Measurements from ENCODE around the gene BTG4. TPM values are rescaled to one million over a fixed set of nuclear protein-coding genes. Genes with fewer than 3 reads are reported as not detected.

Gene BTG4
- total and polyA plus RNA-seq, 7 donors = not detected

DNA sequence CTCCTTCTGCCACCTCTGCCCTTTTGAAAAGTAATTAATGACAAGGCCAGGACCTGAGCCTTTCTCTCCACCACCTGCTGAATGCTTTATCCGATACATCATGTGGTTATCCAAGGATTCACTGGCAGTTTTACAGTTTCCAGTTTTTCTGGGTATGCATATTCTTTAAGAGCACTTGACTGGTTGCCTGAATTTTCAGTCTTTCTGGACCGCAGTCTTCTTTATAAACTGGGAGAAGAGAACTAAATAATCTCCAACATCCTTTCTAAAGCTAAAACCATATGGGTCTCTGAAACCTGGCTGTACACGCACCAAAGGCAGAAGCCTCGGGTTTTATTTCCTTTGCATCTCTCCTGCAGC lies 65.1 kb downstream of the BTG4 start:
- intact Hi-C loops (cut with DNase I) = no loop called here
- 81 to 85% methylated on average over 4 of the region's 4 CpGs for WGBS, 2 donors

DNA sequence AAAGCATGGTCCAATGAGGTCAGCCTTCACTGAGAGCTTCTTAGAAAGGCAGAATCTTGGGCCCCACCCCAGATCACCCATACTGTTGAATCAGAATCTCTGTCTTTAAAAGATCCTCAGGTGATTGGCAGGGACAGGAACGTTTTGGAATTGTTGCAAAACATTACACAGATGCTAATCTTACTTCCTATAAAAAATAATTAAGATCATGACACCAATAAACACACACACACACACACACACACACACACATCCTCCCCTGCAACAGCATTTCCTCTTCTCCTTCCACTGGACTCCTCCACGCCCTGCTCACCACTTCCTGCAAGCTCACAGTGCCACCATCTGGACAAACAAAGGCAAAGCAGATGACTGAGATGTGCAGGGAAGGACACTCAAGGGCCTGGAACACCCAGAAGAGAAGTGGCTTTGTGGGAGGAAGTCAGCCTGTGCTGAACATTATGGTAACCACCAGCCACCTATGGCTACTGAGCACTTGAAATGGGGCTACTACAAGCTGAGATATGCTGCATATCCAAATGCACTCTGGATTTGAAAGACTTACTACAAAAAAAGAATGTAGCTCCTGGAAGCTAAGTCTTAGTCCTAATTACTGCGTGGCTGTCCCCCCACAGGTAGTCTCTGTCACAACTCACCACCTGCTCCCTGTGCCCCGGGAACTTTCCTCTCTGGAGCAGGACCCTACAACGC lies 65.6 kb downstream of the BTG4 start:
- Histone ChIP-seq H3K27me3 (no peaks in the 10 kb centered on the region), H3K27ac (peak overlapping the region in 2 of 4 donors; percentile 22 to 37), H3K4me3 (no peak overlapping the region), H3K36me3 (no peaks in the 10 kb centered on the region), H3K9me3 (no peaks in the 10 kb centered on the region), H3K4me1 (peaks cover 0 to 9% (median 6%) of the 10 kb centered on the region in 4 donors)
- peak; percentile 90 for DNase-seq
- intact Hi-C loops (cut with DNase I) = loop anchor here (1.0 kb wide), 1 partner anchor 163 kb away; no protein-coding TSS in a partner anchor
- no peak for TF ChIP-seq POLR2AphosphoS5 (IDR thresholded peaks at IDR 0.05)
- TF ChIP-seq, protein P1, sequence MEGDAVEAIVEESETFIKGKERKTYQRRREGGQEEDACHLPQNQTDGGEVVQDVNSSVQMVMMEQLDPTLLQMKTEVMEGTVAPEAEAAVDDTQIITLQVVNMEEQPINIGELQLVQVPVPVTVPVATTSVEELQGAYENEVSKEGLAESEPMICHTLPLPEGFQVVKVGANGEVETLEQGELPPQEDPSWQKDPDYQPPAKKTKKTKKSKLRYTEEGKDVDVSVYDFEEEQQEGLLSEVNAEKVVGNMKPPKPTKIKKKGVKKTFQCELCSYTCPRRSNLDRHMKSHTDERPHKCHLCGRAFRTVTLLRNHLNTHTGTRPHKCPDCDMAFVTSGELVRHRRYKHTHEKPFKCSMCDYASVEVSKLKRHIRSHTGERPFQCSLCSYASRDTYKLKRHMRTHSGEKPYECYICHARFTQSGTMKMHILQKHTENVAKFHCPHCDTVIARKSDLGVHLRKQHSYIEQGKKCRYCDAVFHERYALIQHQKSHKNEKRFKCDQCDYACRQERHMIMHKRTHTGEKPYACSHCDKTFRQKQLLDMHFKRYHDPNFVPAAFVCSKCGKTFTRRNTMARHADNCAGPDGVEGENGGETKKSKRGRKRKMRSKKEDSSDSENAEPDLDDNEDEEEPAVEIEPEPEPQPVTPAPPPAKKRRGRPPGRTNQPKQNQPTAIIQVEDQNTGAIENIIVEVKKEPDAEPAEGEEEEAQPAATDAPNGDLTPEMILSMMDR (IDR thresholded peaks at IDR 0.05) = peak; percentile 81 to 99 (median 94)
- 36 to 46% methylated on average over 5 of the region's 5 CpGs for WGBS, 2 donors

More for the DNA sequence above, 65.1 kb downstream of the BTG4 start:
- TF ChIP-seq POLR2A (IDR thresholded peaks at IDR 0.05) = no peak
- no peak for TF ChIP-seq POLR2AphosphoS5 (IDR thresholded peaks at IDR 0.05)
- TF ChIP-seq, protein P1 (IDR thresholded peaks at IDR 0.05) = no peak
- no peak for TF ChIP-seq EP300 (IDR thresholded peaks at IDR 0.05)
- no peak overlapping the region for H3K4me3 ChIP-seq
- no peak for DNase-seq
- H3K9me3 ChIP-seq = no peaks in the 10 kb centered on the region
- H3K36me3 ChIP-seq = no peaks in the 10 kb centered on the region
- H3K27ac ChIP-seq = no peak overlapping the region
- no peaks in the 10 kb centered on the region for H3K27me3 ChIP-seq
- H3K4me1 ChIP-seq = peaks cover 0 to 9% (median 3%) of the 10 kb centered on the region in 4 donors

DNA sequence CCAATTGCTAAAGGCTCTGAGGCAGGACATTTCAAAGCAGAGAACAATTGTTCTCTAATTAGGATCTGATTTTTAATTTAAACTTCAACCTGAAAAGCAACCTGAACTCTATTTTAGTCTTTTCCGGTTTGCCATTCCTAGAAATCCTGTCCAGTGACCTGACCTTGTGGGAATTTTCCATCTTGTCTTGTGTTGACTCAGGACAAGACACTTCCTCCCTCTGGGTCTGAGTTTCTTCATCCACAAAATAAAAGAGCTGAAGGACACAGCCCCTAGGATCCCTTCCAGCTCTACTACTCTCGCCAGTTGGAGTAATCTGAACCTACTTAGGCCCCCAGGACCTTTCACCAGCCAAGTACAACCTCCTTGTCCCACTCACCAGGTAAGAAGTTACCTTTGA lies 66.6 kb downstream of the BTG4 start:
- Histone ChIP-seq H3K4me1 (peaks cover 0 to 16% (median 15%) of the 10 kb centered on the region in 4 donors), H3K36me3 (no peaks in the 10 kb centered on the region), H3K4me3 (no peak overlapping the region), H3K27ac (peak overlapping the region in 2 of 4 donors; percentile 22 to 37), H3K27me3 (no peaks in the 10 kb centered on the region), H3K9me3 (no peaks in the 10 kb centered on the region)
- whole genome bisulfite sequencing, 2 donors = 90% methylated on average over 2 of the region's 2 CpGs
- no peak for DNase-seq
- no peak for TF ChIP-seq POLR2AphosphoS5 (IDR thresholded peaks at IDR 0.05)
- TF ChIP-seq, protein P1 (IDR thresholded peaks at IDR 0.05) = no peak
- TF ChIP-seq EP300 (IDR thresholded peaks at IDR 0.05) = no peak
- no peak for TF ChIP-seq POLR2A (IDR thresholded peaks at IDR 0.05)
- intact Hi-C loops (cut with DNase I) = no loop called here

Small RNA genes lying within 50 kb of the gene (small RNA-seq; reads per million reads assigned to genes)
- gene MIR34B (0 to 0.80 (median 0.43) reads per million in 3 donors), gene MIR34C (1.6 to 3.4 (median 1.7) reads per million in 3 donors)

Other genes with a start within 250 kb of the BTG4 start
- 1 to 10 TPM in 3 of 4 donors, under 1 TPM in 1; 0.68 to 4.7 (median 3.2) TPM for gene POU2AF3, start 213.8 kb downstream of the BTG4 start, total RNA-seq
- 1 to 10 TPM in 2 of 3 donors, under 1 TPM in 1; 0.92 to 5.8 (median 4.8) TPM for gene POU2AF3, start 213.8 kb downstream of the BTG4 start, polyA plus RNA-seq
- under 1 TPM in 1 of 4 donors, not detected in 3; 0.16 TPM for gene POU2AF1, start 133.1 kb downstream of the BTG4 start, total RNA-seq
- gene POU2AF1, start 133.1 kb downstream of the BTG4 start, polyA plus RNA-seq = 10 to 100 TPM in 1 of 3 donors, 1 to 10 TPM in 1, under 1 TPM in 1; 0.92 to 27.0 (median 1.2) TPM
- not detected for gene HOATZ, start 2.4 kb upstream of the BTG4 start, total RNA-seq
- gene HOATZ, start 2.4 kb upstream of the BTG4 start, polyA plus RNA-seq = not detected
- gene LAYN, start 28.3 kb upstream of the BTG4 start, total RNA-seq = 10 to 100 TPM; 36.0 to 65.8 (median 48.1) TPM
- gene LAYN, start 28.3 kb upstream of the BTG4 start, polyA plus RNA-seq = 1 to 10 TPM; 1.4 to 5.9 (median 4.8) TPM
- gene SIK2, start 90.1 kb upstream of the BTG4 start, total RNA-seq = 10 to 100 TPM; 10.7 to 14.1 (median 11.8) TPM
- gene SIK2, start 90.1 kb upstream of the BTG4 start, polyA plus RNA-seq = 1 to 10 TPM; 4.8 to 7.6 (median 5.1) TPM

Data from sigmoid colon (tissue), 7 donors.